Esophagus (tissue), 2 donors: ENCODE data around the gene ADAMTSL3. TPM values are rescaled to one million over a fixed set of nuclear protein-coding genes. Genes with fewer than 3 reads are reported as not detected.
"Not testable (repeated sequence)": the region's sequence is repeated elsewhere in the genome, so short reads cannot be mapped to it uniquely, and the experiment has no call there.

ENCODE experiments used
- H3K27ac ChIP-seq, 2 donors: one replicate each; pipeline ENCODE4 v1.5.1; 2013; ENCODE audit warnings: low read depth in 2 of 2, mild to moderate bottlenecking in 2 of 2, inconsistent platforms in 1 of 2, low read length in 1 of 2, moderate library complexity in 1 of 2
- H3K27me3 ChIP-seq, 2 donors: one replicate each; pipeline ENCODE4 v1.6.1; 2013; ENCODE audit warnings: low read length in 2 of 2, control low read depth in 1 of 2, mild to moderate bottlenecking in 1 of 2; ENCODE audit not compliant: insufficient read depth in 2 of 2, control insufficient read depth in 1 of 2
- H3K36me3 ChIP-seq, 2 donors: one replicate each; pipeline ENCODE4 v1.6.1; 2013; ENCODE audit warnings: low read length in 1 of 2; ENCODE audit not compliant: control insufficient read depth in 2 of 2, insufficient read depth in 2 of 2
- H3K4me1 ChIP-seq, 2 donors: one replicate each; pipeline ENCODE4 v1.6.1; 2013; ENCODE audit warnings: low read length in 1 of 2; ENCODE audit not compliant: control insufficient read depth in 2 of 2, insufficient read depth in 2 of 2
- H3K4me3 ChIP-seq, 2 donors: one replicate each; pipeline ENCODE4 v1.5.1; 2013; ENCODE audit warnings: low read length in 2 of 2, mild to moderate bottlenecking in 2 of 2, low read depth in 1 of 2, moderate library complexity in 1 of 2
- H3K9me3 ChIP-seq, 2 donors: one replicate each; pipeline ENCODE4 v1.6.1; 2013; ENCODE audit warnings: mild to moderate bottlenecking in 2 of 2, low read depth in 1 of 2, low read length in 1 of 2, moderate library complexity in 1 of 2; ENCODE audit not compliant: control insufficient read depth in 2 of 2, insufficient read depth in 1 of 2
- WGBS, 2 donors: extraction: QIAGEN DNeasy Blood & Tissue Kit; methylation state at CpG; one replicate each; pipeline ENCODE4 v1.1.7; 2013; 5-methylcytosine and 5-hydroxymethylcytosine counted together
- polyA plus RNA-seq, 2 donors: library from polyadenylated mRNA; stranded (reverse); fragments of 200-250 nt; gene quantifications; one replicate each; pipeline ENCODE4 v1.2.3, GENCODE V29; 2013
- donor health status: healthy with polysubstance abuse.
- donor health status: Bipolar disorder and iron deficiency.

ADAMTSL3 gene
- polyA plus RNA-seq, 2 donors: 0.18 TPM

DNA sequence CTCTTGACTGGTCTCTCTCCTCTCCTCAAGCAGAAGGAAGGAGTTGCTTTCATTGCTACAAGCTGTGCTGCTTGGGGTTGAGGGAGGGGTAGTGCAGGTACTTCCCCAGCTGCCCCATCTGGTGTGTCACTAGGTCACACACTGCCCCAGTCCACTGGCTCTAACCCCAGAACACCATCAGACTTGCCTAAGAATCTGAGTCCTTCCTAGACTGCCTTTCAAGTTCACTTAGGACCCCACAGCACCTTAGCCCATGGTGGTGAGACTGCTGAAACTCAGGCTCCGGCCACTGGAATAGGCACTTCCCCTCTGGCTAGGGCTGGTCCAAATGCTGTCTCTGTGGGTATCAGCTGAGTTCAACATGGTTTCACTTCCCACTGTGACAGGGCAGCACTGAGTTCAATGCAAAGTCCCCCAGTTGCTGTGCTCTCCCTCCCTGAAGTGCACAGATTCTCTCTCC is 301.9 kb downstream of the ADAMTSL3 start:
- H3K9me3 ChIP-seq: peaks cover 3% of the 10 kb centered on the region in 2 donors
- no peaks in the 10 kb centered on the region for H3K36me3 ChIP-seq
- no peak overlapping the region for H3K4me3 ChIP-seq
- 85 to 92% methylated on average over 1 of the region's 1 CpG for WGBS, 2 donors
- no peak overlapping the region for H3K27ac ChIP-seq
- no peaks in the 10 kb centered on the region for H3K4me1 ChIP-seq
- no peaks in the 10 kb centered on the region for H3K27me3 ChIP-seq

DNA sequence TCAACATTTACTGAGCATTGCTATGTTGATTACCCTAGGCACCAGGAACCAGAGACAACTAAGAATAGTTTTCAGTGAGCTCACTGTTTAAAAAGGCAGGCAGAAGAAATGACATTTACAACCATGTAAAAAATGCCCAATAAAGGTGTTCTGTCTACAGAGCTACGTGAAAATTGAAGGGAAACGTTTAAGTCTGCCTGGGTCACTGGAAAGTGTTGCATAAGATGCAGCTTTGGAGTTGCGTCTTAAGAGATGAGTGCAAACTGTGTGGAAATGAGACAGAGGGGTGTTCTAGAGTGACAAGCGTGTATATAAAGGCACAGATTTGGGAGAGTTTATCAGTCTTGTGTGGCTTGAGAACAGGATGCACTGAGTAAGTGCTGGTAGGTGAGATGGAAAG is 303.0 kb downstream of the ADAMTSL3 start:
- H3K36me3 ChIP-seq: no peaks in the 10 kb centered on the region
- no peak overlapping the region for H3K4me3 ChIP-seq
- peaks cover 3% of the 10 kb centered on the region in 2 donors for H3K9me3 ChIP-seq
- no peak overlapping the region for H3K27ac ChIP-seq
- 84 to 86% methylated on average over 4 of the region's 4 CpGs for WGBS, 2 donors
- no peaks in the 10 kb centered on the region for H3K4me1 ChIP-seq
- H3K27me3 ChIP-seq: no peaks in the 10 kb centered on the region

DNA sequence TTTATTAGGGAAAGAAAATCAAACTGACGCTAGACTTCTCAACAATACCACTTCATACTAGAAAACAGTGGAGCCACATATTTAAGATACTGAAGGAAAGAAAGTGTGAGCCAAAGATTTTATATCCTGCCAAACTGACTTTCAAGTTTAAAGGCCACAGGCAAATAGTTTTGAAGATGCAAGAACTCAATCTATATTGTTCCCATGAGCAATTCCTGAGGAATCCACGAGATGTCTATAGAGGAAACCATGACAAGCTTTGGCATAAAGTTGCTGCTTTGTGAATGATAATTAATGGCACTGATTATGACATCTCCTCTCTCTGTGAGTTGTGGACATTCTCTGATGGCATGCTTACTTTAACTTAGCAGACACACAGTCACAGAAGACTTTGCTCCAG is 305.6 kb downstream of the ADAMTSL3 start:
- Histone ChIP-seq H3K36me3 (no peaks in the 10 kb centered on the region), H3K27me3 (no peaks in the 10 kb centered on the region), H3K9me3 (peaks cover 3% of the 10 kb centered on the region in 2 donors), H3K27ac (no peak overlapping the region), H3K4me1 (no peaks in the 10 kb centered on the region), H3K4me3 (no peak overlapping the region)
- WGBS, 2 donors: 76 to 79% methylated on average over 2 of the region's 2 CpGs

DNA sequence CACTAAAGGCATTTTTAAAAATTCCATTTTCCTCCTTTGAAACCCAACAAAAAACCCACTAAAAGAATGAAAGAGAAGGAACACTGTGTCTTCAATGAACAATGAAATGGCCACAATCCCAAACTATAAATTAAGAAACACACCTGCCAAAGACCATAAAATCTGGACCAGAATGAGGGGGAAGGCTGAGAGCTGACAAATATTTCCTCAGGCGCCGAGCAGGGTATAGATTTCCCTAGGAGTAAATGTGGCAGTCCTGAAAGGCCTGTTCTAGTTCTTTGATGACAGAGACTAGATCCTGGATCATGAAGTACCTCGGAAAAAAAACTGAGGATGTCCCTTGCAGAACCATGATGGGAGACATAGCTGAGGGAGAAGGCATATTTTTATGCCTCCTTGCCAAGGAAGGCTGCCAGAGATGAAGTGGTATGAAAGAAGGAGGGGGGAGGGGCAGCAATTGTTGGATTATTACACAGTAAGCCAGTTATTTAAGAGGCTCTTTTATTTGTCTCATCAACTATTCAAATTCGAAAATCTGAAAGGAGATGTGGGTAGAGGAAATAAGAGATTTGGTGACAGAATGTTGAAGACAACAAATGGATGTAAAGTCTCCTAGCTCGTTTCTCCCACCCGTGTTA is 306.4 kb downstream of the ADAMTSL3 start:
- Histone ChIP-seq H3K4me1 (no peaks in the 10 kb centered on the region), H3K9me3 (peaks cover 0 to under 1% of the 10 kb centered on the region in 2 donors), H3K36me3 (no peaks in the 10 kb centered on the region), H3K27me3 (no peaks in the 10 kb centered on the region), H3K4me3 (no peak overlapping the region), H3K27ac (no peak overlapping the region)
- 79 to 81% methylated on average over 6 of the region's 6 CpGs for WGBS, 2 donors

DNA sequence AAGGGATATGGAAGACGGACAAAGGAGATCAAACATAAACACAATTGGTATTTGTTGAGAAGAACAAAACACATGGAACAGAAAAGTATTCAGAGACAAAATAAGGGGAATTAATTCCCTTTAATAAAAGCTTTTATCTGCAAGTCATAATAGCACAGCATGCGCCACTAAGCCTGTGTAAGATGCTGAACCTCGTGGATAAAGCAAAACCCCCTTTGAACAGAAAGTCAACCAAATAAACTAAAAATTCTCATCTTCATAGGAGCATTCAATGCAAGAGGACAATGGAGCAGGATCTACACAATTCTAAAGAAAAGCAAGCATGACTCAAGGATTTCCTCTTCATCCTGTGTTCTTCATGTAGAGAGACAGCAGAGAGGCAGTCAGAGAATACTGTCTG is 307.4 kb downstream of the ADAMTSL3 start:
- H3K36me3 ChIP-seq: no peaks in the 10 kb centered on the region
- H3K4me3 ChIP-seq: no peak overlapping the region

DNA sequence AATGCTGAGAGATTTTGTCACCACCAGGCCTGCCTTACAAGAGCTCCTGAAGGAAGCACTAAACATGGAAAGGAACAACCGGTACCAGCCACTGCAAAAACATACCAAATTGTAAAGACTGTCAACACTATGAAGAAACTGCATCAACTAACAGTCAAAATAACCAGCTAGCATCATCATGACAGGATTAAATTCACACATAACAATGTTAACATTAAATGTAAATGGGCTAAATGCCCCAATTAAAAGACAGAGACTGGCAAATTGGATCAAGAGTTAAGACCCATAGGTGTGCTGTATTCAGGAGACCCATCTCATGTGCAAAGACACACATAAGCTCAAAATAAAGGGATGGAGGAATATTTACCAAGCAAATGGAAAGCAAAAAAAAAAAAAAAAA is 311.0 kb downstream of the ADAMTSL3 start:
- H3K9me3 ChIP-seq, H3K36me3 ChIP-seq, H3K4me3 ChIP-seq, H3K27ac ChIP-seq, H3K27me3 ChIP-seq, H3K4me1 ChIP-seq: not testable (repeated sequence)
- 100% methylated on average over 1 of the region's 1 CpG for WGBS, 2 donors

More for the DNA sequence above, 307.4 kb downstream of the ADAMTSL3 start:
- WGBS, 2 donors: 84 to 88% methylated on average over 3 of the region's 3 CpGs
- Histone ChIP-seq H3K4me1 (no peaks in the 10 kb centered on the region), H3K27me3 (no peaks in the 10 kb centered on the region), H3K27ac (no peak overlapping the region), H3K9me3 (no peaks in the 10 kb centered on the region)

DNA sequence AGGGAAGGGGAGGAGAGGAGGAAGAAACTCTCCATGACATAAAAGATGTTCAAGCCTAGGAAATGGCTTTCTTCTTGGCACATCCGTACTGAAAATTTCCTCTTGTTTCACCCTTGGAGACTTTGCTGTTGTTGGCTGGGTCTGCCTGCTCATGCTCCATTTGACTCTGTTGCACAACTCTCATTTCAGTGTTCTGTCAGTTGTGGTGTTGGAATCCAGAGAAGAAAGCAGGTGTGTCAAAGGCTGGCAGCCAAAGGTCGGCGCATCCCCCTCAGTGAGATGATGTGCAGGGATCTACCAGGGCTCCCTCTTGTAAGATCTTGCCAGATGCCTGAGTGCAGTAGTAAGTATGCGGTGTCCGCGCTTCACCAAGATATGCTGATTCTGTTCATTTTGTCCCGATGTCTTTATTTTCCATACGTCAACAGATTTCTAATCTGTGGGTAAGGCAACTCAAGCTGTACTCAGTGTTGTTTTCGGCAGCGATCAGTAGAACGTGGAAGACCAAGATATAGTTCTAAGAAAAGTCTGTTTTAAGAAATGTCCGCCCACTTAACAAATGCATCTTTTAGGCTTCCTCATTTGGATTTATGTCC is 316.5 kb downstream of the ADAMTSL3 start:
- 92 to 95% methylated on average over 12 of the region's 12 CpGs for WGBS, 2 donors
- no peaks in the 10 kb centered on the region for H3K9me3 ChIP-seq
- no peak overlapping the region for H3K27ac ChIP-seq
- no peak overlapping the region for H3K4me3 ChIP-seq
- no peaks in the 10 kb centered on the region for H3K4me1 ChIP-seq
- no peaks in the 10 kb centered on the region for H3K36me3 ChIP-seq
- H3K27me3 ChIP-seq: no peaks in the 10 kb centered on the region

DNA sequence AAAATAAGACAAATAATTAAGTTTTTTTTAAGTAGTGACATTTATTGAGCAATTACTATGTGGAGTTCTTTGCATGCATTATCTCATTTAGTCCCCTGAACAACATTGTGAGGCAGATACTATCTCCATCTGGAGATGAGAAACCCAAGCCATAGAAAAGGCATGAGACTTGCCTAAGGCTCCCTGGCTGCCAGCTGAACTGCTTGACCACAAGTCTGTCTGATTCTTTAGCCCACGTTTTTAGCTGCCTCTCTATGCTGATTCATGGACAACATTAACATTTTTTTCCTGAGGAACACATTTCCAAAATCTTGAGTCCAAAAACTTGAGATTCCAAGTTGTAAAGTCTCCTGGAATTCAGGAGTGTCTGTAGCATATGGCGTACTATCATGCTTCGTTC is 318.1 kb downstream of the ADAMTSL3 start:
- H3K4me3 ChIP-seq: no peak overlapping the region
- H3K27ac ChIP-seq: no peak overlapping the region
- H3K27me3 ChIP-seq: no peaks in the 10 kb centered on the region
- no peaks in the 10 kb centered on the region for H3K4me1 ChIP-seq
- 55 to 76% methylated on average over 3 of the region's 3 CpGs for WGBS, 2 donors
- H3K36me3 ChIP-seq: no peaks in the 10 kb centered on the region
- peaks cover 3% of the 10 kb centered on the region in 2 donors for H3K9me3 ChIP-seq

DNA sequence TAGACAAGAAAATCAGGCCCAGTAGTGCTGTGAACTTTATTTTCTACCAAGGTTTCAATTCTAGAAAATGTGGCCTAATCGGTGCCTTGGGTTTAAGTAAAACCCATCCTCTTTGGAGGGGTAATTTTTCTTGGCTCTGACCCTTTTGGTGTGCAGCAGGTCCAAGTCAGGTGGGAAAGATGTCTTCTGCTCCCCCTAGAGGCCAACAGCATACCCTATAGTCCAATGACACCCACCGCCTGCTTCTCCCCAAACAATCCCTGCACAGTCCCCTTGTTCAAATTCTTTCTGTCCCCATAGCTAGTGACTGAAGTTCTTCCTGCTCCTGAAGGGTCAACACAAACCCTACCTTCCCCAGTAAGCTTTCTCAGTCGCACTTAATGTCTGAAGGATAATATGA is 319.9 kb downstream of the ADAMTSL3 start:
- Histone ChIP-seq H3K4me1 (no peaks in the 10 kb centered on the region), H3K27ac (no peak overlapping the region), H3K4me3 (no peak overlapping the region), H3K27me3 (no peaks in the 10 kb centered on the region), H3K36me3 (no peaks in the 10 kb centered on the region), H3K9me3 (peaks cover 3 to 4% of the 10 kb centered on the region in 2 donors)
- WGBS, 2 donors: 81 to 85% methylated on average over 3 of the region's 3 CpGs

DNA sequence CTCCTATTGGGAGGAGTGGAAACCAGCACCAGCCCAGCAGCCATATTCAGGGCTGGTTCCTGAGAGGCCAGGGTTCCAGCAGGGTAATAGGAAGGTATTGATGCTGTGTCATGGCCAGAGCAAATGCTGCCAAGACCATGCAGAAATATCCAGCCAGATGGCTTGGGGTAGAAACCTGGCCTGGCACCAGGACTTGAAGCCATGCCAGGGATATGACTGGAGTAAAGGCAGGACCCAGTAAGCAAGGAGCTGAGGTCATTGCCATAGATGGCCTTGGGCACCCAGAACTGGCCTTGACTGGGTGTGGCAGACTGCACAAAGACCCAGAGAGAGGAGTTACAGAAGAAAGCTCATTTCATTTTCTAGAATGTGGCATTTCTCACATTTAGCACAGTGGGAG is 324.1 kb downstream of the ADAMTSL3 start:
- no peaks in the 10 kb centered on the region for H3K27me3 ChIP-seq
- H3K27ac ChIP-seq: no peak overlapping the region
- no peaks in the 10 kb centered on the region for H3K36me3 ChIP-seq
- no peak overlapping the region for H3K4me3 ChIP-seq
- no peaks in the 10 kb centered on the region for H3K4me1 ChIP-seq
- H3K9me3 ChIP-seq: peaks cover 3 to 4% of the 10 kb centered on the region in 2 donors
